GM12891 (cell line): ENCODE measurements around the gene HSPA12B.

Experiments used
- POLR2A ChIP-seq: IDR thresholded peaks from 2 replicates; pipeline ENCODE4 v1.6.1; 2011; ENCODE audit warnings: low read depth, low read length, control low read depth
- POLR2AphosphoS5 ChIP-seq: IDR thresholded peaks from 2 replicates; pipeline ENCODE4 v1.6.1; 2011; ENCODE audit warnings: low read depth, low read length, control low read depth
- SPI1 ChIP-seq: IDR thresholded peaks from 2 replicates; pipeline ENCODE4 v1.6.1; 2011; ENCODE audit warnings: low read depth, low read length, control low read depth
- TAF1 ChIP-seq: IDR thresholded peaks from 2 replicates; pipeline ENCODE4 v1.6.1; 2011; ENCODE audit warnings: low read depth, low read length, control low read depth

GRCh38 chr20:3798908-3799248 is 66.4 kb downstream of the HSPA12B start:
- TF ChIP-seq SPI1 (no peak), POLR2A (no peak), TAF1 (no peak), POLR2AphosphoS5 (no peak)
